NCI-H1417 treated with DMSO at 0.1 percent for 48 hours (cell line): ENCODE results near the gene ATN1.
A peak's percentile ranks its signal among the peaks of the same experiment; 100 is the strongest.
"Not testable (repeated sequence)": the region's sequence is repeated elsewhere in the genome, so short reads cannot be mapped to it uniquely, and the experiment has no call there.

Source experiments
- DNase-seq: peaks from one replicate; lab custom pipeline; 2025; lab: John Stamatoyannopoulos, UW

The ATN1 gene

DNA sequence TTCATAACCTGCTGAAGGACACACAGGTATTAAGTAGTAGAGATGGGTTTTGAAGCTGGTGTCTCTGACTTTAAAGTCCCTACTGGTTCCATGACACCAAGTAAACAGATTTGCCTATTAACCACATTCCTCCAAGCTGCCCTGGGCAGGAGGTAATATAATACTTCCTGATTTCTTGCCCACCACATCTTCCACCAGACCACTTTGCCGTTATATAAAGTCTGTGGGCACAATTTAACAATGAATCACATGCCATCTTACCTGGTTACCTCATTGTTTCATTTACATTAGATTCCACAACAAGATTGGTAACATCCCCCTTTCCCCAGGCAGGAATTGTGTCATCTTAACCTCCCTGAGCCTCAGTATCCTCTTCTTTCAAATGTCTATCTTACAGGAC is 24.0 kb upstream of the ATN1 start:
- no peak for DNase-seq

DNA sequence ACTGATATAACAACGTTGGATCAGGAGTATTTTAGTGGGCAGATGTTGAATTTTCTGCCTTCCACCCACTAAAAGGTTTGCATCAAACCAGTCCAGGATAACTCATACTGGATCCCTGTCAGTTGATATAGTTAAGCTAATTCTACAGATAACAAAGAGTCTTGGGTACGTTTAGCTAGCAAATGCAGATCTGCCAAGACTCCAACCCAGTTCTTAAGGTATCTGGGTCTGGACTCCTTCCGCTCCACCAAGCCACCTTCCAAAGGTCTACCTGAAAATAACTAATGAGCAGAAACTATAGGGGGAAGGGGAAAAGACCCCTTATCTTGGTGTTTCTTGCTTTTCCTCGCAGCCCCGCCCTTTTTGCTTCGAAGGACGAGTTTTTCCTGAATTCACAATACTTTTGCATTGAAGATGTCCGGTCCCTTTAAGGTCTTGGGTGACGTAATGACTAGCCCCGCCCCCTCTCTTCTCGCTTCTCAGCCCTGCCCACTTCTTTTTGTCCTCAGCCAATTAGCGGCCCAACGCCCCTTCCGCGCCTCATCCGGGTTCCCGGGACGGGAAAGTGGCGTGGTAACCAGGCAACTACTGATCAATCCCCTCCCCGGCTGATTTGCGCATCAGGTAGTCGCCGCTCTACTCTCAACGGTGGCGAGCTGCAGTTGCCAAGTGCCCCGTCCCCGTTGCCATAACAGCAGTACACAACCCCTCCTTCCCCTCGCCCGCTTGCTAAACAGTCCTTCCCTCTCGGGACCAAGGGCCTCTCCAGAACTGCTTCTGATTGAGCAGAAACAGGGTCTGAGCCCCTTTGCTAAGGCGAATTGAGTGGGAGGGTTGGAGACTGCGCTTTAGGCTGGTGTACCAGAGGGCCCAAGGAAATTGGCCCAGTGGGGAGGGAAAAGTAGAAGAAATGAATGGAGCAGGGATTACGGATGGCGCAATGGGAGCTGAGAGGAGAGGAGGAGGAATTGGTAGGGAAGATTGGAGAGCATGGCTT is 23.2 kb upstream of the ATN1 start, which contains the start of gene LRRC23:
Gene LRRC23 (plus strand): TSS at position 543 of the 997 bp plus-strand sequence. CDS start 812 bp downstream, outside the sequence.
- peak; percentile 98 for DNase-seq

DNA sequence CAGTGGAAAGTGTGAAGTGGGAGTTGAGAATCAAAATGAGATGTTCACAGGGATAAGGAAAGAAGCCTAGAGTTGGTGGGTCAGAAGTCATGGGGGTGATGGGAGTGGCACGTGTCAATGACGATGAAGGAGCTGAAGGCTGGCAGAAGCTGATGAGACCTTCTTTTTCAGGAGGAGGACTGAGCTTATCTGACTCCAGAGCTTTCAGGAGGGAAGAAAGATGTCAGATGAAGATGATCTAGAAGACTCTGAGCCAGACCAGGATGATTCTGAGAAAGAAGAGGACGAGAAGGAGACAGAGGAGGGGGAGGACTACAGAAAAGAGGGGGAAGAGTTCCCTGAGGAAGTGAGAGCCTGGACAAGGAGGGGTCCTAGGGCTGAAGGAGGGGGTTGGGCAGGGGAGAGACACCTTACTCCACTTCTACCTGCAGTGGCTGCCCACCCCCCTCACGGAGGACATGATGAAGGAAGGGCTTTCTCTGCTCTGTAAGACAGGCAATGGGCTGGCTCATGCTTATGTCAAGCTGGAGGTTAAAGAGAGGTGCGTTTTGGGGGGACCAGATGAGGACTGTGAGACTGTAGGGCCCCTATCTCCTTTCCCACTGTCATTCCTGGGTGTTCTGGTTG is 22.2 kb upstream of the ATN1 start:
- DNase-seq: no peak

DNA sequence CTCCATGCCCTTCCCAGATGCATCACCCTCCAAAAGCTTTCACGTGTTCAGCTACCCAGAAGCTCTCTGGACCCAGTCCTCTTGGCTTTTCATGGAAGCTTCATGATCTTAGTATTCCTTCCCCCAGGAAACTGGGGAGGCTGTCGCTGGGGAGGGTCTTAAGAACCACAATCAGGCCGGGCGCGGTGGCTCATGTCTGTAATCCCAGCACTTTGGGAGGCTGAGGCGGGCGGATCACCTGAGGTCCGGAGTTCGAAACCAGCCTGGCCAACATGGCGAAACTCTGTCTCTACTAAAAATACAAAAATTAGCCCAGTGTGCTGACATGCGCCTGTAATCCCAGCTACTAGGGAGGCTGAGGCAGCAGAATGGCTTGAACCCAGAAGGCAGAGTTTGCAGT is 19.6 kb upstream of the ATN1 start:
- not testable (repeated sequence) for DNase-seq

DNA sequence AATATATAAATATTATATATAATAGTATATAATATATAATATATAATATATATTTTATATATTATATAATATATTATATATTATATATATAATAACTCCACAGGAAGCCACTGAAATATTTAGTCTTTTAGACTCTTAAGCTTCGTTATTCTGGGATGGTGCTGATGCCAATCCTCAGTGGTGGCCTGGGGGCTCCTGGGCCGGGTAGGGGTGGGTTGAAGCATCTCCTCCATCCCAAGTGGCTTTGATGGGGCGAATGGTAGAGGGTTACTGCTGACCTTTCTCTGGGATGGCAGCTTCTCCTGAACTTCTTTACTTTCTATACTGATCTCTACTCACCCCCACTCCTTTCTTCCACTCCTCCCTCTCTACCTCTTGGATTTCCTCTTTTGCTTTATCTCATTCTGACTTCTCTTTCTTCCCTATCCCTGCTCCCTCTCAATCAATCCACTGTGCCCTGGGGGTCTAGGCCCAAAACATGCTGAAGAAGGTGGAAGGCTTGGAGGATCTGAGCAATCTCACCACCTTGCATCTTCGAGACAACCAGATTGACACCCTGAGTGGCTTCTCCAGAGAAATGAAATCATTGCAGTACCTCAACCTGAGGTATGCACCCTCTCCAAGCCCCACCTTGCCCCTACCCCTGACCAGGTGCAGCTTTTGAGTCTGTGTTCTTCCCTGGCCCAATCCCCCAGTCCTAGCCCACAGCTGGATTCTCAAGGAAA is 18.2 kb upstream of the ATN1 start:
- DNase-seq: no peak

DNA sequence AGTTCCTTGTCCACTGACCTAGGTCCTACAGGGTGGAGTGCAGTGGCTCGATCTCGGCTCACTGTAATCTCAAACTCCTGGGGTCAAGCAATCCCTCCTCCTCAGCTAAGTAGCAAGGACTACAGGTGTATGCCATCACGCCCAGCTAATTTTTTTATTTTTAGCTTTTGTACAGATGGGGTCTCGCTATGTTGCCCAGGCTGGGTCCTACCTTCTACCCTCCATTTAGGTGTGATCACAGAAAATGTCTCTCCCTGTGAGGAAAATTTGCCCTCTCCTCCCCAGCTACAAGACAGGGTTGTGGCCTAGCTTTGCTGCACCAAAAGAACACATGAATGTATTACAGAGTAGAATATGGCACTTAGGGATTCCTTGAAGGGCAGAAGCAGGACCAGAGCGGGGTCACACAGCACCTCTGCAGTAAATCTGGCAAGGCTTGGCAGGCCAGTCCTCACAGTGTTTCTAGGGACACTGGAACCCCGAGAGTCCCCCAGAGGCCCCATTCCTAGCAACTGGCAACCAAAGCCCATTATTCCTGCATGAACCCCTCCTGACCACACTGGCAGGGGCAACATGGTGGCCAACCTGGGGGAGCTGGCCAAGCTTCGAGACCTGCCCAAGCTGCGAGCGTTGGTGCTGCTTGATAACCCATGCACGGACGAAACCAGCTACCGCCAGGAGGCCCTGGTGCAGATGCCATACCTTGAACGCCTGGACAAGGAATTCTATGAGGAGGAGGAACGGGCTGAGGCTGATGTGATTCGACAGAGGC is 15.4 kb upstream of the ATN1 start:
- DNase-seq: no peak

DNA sequence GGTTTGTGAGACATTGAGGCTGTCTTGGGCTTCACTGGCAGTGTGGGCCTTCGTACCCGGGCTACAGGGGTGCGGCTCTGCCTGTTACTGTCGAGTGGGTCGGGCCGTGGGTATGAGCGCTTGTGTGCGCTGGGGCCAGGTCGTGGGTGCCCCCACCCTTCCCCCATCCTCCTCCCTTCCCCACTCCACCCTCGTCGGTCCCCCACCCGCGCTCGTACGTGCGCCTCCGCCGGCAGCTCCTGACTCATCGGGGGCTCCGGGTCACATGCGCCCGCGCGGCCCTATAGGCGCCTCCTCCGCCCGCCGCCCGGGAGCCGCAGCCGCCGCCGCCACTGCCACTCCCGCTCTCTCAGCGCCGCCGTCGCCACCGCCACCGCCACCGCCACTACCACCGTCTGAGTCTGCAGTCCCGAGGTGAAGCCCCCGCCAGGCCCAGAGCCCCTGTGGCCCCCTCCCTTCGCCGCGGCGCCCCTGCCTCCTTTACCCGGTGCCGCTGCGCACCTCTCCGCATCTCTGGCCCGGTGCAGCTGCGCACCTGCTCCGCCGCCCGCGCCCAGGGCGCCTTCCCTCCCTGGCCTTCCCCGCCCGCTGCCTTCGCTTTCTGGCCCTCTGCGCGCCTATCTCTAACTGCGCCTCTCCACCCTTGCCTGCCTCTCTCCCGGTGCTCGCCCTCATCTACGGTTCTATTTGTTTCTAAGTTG is 13.4 kb upstream of the ATN1 start, which contains the start of gene ENO2:
Gene ENO2 (plus strand): TSS at position 335 of the 701 bp plus-strand sequence. CDS start 1,253 bp downstream, outside the sequence.
- DNase-seq: no peak

DNA sequence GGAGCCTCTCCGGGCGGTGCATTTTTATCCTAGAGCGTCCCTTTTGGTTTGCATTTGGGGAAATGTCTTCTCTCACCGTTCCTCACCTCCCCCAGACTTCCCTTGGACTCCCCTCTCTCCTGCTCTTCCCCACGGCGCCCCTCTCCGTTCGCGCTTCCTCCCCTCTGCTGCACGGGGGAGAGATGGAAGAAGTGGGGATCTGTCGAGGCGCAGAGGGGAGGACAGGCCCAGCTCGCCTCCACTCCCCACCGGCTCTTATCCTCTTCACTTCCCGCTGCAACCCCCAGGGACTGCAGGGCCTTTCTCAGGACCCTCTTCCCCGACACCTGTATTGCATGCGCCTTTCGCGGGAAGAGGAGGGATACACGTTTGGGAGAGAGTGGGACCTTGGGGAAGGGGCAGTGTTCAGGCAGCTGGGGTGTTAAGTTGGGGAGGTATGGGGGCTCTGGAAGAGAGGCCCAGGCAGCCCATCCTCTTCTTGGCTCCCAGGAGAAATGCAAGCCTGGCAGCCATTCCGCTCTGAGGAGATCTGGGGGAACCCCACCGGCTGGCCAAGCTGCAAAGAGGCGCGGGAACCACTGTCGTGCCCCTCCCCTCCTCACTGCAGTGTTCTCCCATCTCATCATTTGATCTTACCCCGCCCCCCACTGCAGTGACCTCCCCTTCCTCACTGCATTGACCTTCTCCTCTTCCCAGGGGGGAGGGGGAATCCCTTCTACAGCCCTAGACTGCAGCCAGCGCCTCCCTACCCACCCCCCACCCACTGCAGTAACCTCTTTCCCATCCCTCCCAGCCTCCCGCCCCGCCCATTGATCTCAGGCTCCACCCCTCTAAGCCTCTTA is 12.6 kb upstream of the ATN1 start:
- no peak for DNase-seq

DNA sequence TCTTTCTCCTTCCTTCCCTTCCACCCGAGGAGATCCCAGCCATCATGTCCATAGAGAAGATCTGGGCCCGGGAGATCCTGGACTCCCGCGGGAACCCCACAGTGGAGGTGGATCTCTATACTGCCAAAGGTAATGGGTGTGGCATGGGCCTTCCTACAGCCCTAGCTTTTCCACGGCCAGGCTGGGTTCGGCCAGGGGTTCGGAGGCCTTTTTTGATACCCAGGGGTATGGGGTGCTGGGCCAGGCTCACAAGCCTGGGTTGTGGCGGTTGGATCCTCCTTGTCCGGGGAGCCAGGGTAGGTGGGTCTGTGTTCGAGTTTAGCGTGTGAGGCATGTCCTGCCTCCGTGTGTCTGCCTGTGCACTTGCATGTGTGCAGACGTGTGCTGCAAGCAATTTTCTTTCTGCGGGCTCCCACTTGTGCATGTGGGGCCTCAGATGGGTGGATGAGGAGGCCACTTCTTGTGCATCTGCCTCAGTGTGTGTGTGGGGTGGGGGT is 11.9 kb upstream of the ATN1 start:
- no peak for DNase-seq

DNA sequence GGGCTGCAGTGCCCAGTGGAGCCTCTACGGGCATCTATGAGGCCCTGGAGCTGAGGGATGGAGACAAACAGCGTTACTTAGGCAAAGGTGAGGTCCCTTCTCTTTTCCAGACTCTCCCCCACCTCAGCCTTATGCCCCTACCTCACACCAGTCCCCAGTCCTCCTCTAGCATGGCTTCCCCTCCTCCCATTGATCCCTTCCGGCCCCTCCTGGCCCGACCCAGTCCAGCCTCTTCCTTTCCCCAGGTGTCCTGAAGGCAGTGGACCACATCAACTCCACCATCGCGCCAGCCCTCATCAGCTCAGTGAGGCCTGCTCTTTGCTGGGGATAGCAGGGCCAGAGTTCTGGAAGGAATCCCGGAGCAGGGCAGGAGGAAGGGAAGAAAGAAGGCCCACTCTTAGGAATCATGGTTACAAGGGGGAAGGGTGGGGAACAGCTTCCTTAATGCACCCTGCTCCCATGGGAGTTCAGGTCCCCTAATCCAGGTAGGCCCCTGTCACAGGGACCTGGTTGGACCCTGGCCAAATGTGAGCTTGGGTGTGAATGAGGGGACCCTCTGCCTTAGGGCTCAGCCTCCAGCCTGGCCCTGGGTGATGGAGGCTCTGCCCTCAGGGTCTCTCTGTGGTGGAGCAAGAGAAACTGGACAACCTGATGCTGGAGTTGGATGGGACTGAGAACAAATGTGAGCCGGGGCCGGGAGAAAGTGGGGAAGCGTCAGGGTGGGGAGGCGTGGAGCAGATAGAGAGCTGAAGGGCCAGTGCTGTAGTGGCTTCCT is 11.1 kb upstream of the ATN1 start:
- no peak for DNase-seq

DNA sequence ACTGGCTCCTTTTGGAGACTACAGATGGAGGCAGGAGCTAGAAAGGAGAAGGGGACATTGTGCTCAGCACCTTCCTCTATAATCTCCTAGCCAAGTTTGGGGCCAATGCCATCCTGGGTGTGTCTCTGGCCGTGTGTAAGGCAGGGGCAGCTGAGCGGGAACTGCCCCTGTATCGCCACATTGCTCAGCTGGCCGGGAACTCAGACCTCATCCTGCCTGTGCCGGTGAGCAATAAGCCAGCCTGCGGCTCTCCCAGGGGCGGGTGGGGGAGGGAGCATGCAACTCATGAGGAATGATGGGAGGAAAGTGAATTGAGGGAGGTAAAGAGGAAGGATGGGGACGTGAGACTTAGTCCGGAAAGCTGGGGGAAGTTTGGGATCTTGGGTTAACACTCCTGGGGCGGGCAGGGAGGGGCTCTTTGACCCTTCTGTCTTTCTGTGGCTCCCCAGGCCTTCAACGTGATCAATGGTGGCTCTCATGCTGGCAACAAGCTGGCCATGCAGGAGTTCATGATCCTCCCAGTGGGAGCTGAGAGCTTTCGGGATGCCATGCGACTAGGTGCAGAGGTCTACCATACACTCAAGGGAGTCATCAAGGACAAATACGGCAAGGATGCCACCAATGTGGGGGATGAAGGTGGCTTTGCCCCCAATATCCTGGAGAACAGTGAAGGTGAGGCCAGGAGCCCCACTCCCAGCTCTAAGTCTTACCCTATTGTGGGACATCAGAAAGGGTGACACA is 10.1 kb upstream of the ATN1 start:
- no peak for DNase-seq

DNA sequence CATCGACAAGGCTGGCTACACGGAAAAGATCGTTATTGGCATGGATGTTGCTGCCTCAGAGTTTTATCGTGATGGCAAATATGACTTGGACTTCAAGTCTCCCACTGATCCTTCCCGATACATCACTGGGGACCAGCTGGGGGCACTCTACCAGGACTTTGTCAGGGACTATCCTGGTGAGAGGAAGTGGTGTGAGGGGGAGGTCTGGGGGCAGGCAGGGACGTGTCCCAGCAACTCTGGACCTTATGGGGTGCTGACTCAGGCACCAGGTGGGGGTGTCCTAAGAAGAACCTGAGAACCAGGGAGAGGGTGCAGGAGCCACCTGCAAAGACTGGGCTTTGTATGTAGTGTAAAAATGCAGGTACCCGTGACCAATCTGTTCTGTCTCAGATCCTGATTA is 8.2 kb upstream of the ATN1 start:
- no peak for DNase-seq

DNA sequence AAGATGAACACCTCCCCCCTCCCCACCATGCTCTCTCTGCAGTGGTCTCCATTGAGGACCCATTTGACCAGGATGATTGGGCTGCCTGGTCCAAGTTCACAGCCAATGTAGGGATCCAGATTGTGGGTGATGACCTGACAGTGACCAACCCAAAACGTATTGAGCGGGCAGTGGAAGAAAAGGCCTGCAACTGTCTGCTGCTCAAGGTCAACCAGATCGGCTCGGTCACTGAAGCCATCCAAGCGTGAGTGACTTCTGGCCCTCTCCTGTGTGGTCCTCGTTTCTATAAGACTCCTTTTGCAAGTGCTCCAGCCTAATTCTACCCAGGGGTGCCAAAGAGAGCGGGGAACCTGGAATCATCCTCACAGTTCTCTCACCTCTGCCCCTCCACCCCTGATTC is 6.2 kb upstream of the ATN1 start:
- DNase-seq: no peak

DNA sequence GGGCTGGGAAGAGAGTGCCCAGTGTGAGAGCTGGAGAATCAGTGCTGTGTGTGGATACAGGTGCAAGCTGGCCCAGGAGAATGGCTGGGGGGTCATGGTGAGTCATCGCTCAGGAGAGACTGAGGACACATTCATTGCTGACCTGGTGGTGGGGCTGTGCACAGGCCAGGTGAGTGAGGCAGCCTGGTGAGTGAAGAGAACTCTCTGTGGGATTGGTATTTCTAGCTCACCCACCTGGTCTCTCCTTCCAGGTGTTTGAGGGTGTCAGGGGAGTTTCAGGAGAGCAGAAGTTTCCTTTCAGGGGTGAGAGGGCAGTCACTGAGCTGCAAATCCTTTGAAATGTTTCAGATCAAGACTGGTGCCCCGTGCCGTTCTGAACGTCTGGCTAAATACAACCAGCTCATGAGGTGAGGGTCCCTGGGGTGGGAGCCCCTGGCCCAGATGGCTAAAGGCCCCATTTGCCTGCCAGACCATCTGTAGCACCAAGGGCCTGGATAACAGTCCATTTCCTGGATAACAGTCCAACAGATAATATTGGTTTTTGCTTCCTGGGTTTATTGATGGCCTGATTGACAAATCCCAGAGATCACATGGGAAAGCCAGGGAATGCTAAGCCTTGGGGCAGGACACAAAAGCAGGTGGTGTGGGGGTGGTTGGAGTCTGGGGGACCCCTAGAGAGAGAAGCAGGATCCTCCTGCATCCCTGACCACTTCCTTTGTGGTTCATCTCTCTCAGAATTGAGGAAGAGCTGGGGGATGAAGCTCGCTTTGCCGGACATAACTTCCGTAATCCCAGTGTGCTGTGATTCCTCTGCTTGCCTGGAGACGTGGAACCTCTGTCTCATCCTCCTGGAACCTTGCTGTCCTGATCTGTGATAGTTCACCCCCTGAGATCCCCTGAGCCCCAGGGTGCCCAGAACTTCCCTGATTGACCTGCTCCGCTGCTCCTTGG is 5.5 kb upstream of the ATN1 start:
- no peak for DNase-seq

DNA sequence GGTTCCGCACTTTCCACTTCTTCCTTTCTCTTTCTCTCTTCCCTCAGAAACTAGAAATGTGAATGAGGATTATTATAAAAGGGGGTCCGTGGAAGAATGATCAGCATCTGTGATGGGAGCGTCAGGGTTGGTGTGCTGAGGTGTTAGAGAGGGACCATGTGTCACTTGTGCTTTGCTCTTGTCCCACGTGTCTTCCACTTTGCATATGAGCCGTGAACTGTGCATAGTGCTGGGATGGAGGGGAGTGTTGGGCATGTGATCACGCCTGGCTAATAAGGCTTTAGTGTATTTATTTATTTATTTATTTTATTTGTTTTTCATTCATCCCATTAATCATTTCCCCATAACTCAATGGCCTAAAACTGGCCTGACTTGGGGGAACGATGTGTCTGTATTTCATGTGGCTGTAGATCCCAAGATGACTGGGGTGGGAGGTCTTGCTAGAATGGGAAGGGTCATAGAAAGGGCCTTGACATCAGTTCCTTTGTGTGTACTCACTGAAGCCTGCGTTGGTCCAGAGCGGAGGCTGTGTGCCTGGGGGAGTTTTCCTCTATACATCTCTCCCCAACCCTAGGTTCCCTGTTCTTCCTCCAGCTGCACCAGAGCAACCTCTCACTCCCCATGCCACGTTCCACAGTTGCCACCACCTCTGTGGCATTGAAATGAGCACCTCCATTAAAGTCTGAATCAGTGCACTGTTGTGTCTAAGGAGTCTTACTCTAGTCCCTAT is 4.6 kb upstream of the ATN1 start:
- DNase-seq: no peak

DNA sequence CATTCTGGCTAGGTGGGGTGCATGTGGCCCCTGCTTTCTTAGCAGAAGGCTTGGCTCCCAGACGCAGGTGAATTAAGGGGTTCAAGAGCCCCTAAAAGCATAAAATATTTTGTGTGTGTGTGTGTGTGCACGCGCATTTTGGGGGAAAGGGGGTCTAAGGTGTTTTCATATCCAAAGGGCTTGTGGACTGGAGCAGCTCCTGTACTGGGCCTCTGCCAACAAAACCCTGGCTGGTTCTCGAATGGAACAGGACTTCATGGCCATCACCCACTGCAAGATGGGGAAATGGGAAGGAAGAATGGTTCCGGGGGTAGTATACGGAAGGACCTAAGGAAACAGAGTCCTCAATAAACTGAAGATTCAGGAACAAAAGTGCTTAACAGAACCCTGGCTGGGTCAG is 3.9 kb upstream of the ATN1 start:
- DNase-seq: no peak

DNA sequence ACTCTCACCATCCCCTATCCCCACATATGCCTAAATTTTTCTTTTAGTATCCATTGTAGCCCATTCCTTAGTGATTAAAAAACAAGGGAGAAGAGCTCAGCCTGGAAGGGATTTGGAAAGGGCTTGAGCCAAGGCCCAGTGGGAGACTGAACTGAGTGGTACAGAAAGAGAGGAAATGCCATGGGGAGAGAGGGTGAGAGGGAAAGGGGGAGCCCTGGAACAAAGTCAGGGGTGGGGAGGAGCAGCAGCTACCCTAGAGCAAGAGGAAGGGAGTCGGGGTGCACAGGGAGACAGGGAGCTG is 2.6 kb upstream of the ATN1 start:
- DNase-seq: no peak
